Smooth muscle cell (in vitro differentiated cells): ENCODE results near the gene FKBP14. TPM values are rescaled to one million over a fixed set of nuclear protein-coding genes. Genes with fewer than 3 reads are reported as not detected.
"Not testable (repeated sequence)": the region's sequence is repeated elsewhere in the genome, so short reads cannot be mapped to it uniquely, and the experiment has no call there.

ENCODE experiments used
- DNase-seq: peaks from one replicate; lab custom pipeline; 2025; ENCODE audit not compliant: unreplicated experiment; lab: John Stamatoyannopoulos, UW
- H2AFZ ChIP-seq: fragments of 200-600 bp; sonication (generic); 2 replicates; pipeline ENCODE4 v1.6.0; 2016; ENCODE audit warnings: antibody characterized with exemption, low read depth, mild to moderate bottlenecking
- H3F3A ChIP-seq: fragments of 200-600 bp; sonication (generic); 2 replicates; pipeline ENCODE4 v1.6.0; 2017; ENCODE audit warnings: antibody characterized with exemption, low read depth
- H3K27ac ChIP-seq: fragments of 200-600 bp; sonication (generic); 2 replicates; pipeline ENCODE4 v1.5.1; 2016; ENCODE audit warnings: low read depth, mild to moderate bottlenecking
- H3K27me3 ChIP-seq: fragments of 200-600 bp; sonication (generic); 2 replicates; pipeline ENCODE4 v1.6.1; 2016; ENCODE audit warnings: low read depth, mild to moderate bottlenecking
- H3K36me3 ChIP-seq: fragments of 200-600 bp; sonication (generic); 2 replicates; pipeline ENCODE4 v1.5.1; 2016; ENCODE audit warnings: low read depth
- H3K4me1 ChIP-seq: fragments of 200-600 bp; sonication (generic); 2 replicates; pipeline ENCODE4 v1.5.1; 2016; ENCODE audit warnings: low read depth
- H3K4me2 ChIP-seq: fragments of 200-600 bp; sonication (generic); 2 replicates; pipeline ENCODE4 v1.6.0; 2016; ENCODE audit warnings: mild to moderate bottlenecking
- H3K4me3 ChIP-seq: fragments of 200-600 bp; sonication (generic); 2 replicates; pipeline ENCODE4 v1.5.1; 2016; ENCODE audit warnings: mild to moderate bottlenecking
- H3K79me2 ChIP-seq: fragments of 200-600 bp; sonication (generic); 2 replicates; pipeline ENCODE4 v1.6.0; 2016; ENCODE audit warnings: low read depth, mild to moderate bottlenecking
- H3K9ac ChIP-seq: fragments of 200-600 bp; sonication (generic); 2 replicates; pipeline ENCODE4 v1.6.0; 2016; ENCODE audit warnings: low read depth
- H3K9me3 ChIP-seq: fragments of 200-600 bp; sonication (generic); replicated peaks from 2 replicates; pipeline ENCODE4 v1.5.1; 2016; ENCODE audit warnings: low read depth
- H4K20me1 ChIP-seq: fragments of 200-600 bp; sonication (generic); 2 replicates; pipeline ENCODE4 v1.6.0; 2016; ENCODE audit warnings: low read depth
- CTCF ChIP-seq: fragments of 200-600 bp; sonication (generic); IDR thresholded peaks from 2 replicates; pipeline ENCODE4 v1.5.1; 2017; ENCODE audit warnings: borderline replicate concordance, mild to moderate bottlenecking, antibody characterized with exemption; ENCODE audit not compliant: insufficient read depth, poor library complexity, severe bottlenecking
- WGBS: methylation state at CpG from one replicate; pipeline ENCODE4 v1.1.7; 2016; ENCODE audit warnings: low lambda C conversion rate; 5-methylcytosine and 5-hydroxymethylcytosine counted together
- polyA plus RNA-seq: library from polyadenylated mRNA; unstranded; fragments of >200 nt; fragmentation: Nextera tagmentation; extraction: Ambion mirVana; gene quantifications from 2 replicates; pipeline ENCODE4 v1.2.1, GENCODE V29; 2016
- total RNA-seq: library from RNA; depleted of rRNA; stranded (reverse); fragments of >200 nt; gene quantifications from 2 replicates; pipeline ENCODE4 v1.2.3, GENCODE V29; 2014

FKBP14 gene
- total and polyA plus RNA-seq, 2 experiments from 2014 or later = 90.1 to 111 TPM

GRCh38 chr7:29968683-29969395, 57.7 kb downstream of the FKBP14 start:
- Histone ChIP-seq H3K4me1 (peaks cover 14% of the 10 kb centered on the region), H3K27me3 (no peaks in the 10 kb centered on the region), H3K36me3 (peaks cover 3% of the 10 kb centered on the region), H2AFZ (no peak overlapping the region), H3K9me3 (no peaks in the 10 kb centered on the region), H3K79me2 (peaks cover 70% of the 10 kb centered on the region), H3K4me3 (no peak overlapping the region), H3F3A (peaks cover 11% of the 10 kb centered on the region), H3K9ac (no peak overlapping the region), H4K20me1 (peaks cover 91% of the 10 kb centered on the region), H3K4me2 (peak overlapping the region; percentile 17), H3K27ac (peak overlapping the region; percentile 36)
- no peak for DNase-seq
- no peak for TF ChIP-seq CTCF
- WGBS = 39% methylated on average over 12 of the region's 12 CpGs

DNA sequence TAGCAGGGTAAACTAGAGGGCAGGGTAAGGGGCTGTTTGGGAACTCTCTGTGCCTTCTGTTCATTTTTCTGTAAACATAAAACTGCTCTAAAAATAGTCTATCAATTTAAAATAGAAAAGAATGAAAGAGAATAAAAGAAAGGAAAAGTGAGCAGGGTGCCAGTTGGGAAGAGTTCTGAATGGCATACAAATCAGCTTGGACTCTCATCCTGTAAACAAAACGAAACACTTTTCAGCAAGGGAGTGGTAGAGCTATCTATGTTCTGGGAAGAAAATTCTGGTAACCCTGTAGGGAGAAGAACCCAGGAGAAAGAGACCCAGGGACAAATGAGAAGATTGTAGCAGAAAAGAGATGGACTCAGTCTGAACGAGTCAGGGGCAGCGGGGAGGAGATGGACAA, 61.5 kb downstream of the FKBP14 start:
- TF ChIP-seq CTCF = no peak
- Histone ChIP-seq H3K79me2 (peaks cover 44% of the 10 kb centered on the region), H3K4me1 (peaks cover 10% of the 10 kb centered on the region), H3K9ac (no peak overlapping the region), H4K20me1 (peaks cover 77% of the 10 kb centered on the region), H3K4me3 (no peak overlapping the region), H2AFZ (no peak overlapping the region), H3K9me3 (no peaks in the 10 kb centered on the region), H3K36me3 (peaks cover 3% of the 10 kb centered on the region), H3K27me3 (no peaks in the 10 kb centered on the region), H3K4me2 (no peak overlapping the region), H3K27ac (no peak overlapping the region), H3F3A (peaks cover 7% of the 10 kb centered on the region)
- DNase-seq = no peak
- WGBS = 98% methylated on average over 3 of the region's 3 CpGs

- Histone ChIP-seq H3F3A (no peaks in the 10 kb centered on the region), H3K4me2 (no peak overlapping the region), H2AFZ (no peak overlapping the region), H3K27ac (no peak overlapping the region), H3K79me2 (peaks cover 47% of the 10 kb centered on the region), H4K20me1 (peaks cover 72% of the 10 kb centered on the region), H3K4me3 (no peak overlapping the region), H3K4me1 (peaks cover 7% of the 10 kb centered on the region), H3K36me3 (no peaks in the 10 kb centered on the region), H3K9me3 (no peaks in the 10 kb centered on the region), H3K27me3 (no peaks in the 10 kb centered on the region), H3K9ac (no peak overlapping the region)
- 100% methylated on average over 1 of the region's 1 CpG for WGBS
- no peak for TF ChIP-seq CTCF
- DNase-seq = no peak
These were observed 64.5 kb downstream of the FKBP14 start for GRCh38 chr7:29962035-29962434.

- H3F3A ChIP-seq, H3K4me2 ChIP-seq, H3K36me3 ChIP-seq, H3K4me3 ChIP-seq, H3K4me1 ChIP-seq, DNase-seq, H3K27me3 ChIP-seq, H3K27ac ChIP-seq, H3K9ac ChIP-seq, H3K9me3 ChIP-seq, H2AFZ ChIP-seq: not testable (repeated sequence)
- Histone ChIP-seq H4K20me1 (peaks cover 72% of the 10 kb centered on the region), H3K79me2 (peaks cover 46% of the 10 kb centered on the region)
- WGBS = 100% methylated on average over 9 of the region's 19 CpGs
These were observed 64.9 kb downstream of the FKBP14 start for GRCh38 chr7:29961611-29962010.

Other genes starting within 250 kb of the FKBP14 start
- gene WIPF3, start 220.2 kb downstream of the FKBP14 start, total RNA-seq = 0.22 TPM in 1 of 2 replicates, not detected in the other
- gene WIPF3, start 220.2 kb downstream of the FKBP14 start, polyA plus RNA-seq = 0.31 TPM in 1 of 2 replicates, not detected in the other
- gene SCRN1, start 36.9 kb downstream of the FKBP14 start, total RNA-seq = 84.9 and 93.0 TPM in 2 replicates
- gene SCRN1, start 36.9 kb downstream of the FKBP14 start, polyA plus RNA-seq = 58.7 and 67.5 TPM in 2 replicates
- gene PLEKHA8, start 1.7 kb upstream of the FKBP14 start, total RNA-seq = 20.4 and 24.7 TPM in 2 replicates
- gene PLEKHA8, start 1.7 kb upstream of the FKBP14 start, polyA plus RNA-seq = 10.0 and 14.6 TPM in 2 replicates
- 3.9 and 13.1 TPM in 2 replicates for gene MTURN, start 108.3 kb upstream of the FKBP14 start, total RNA-seq
- gene MTURN, start 108.3 kb upstream of the FKBP14 start, polyA plus RNA-seq = 3.1 and 5.9 TPM in 2 replicates